ENCODE measurements around the gene SMARCB1. TPM values are rescaled to one million over a fixed set of nuclear protein-coding genes. Genes with fewer than 3 reads are reported as not detected.

SMARCB1 gene
- total and polyA plus RNA-seq, 2 experiments from 2014 or later = 114 to 132 TPM

GRCh38 chr22:23833017-23833751 lies 46.4 kb downstream of the SMARCB1 start (continued):
- TF ChIP-seq ZNF331 (CRISPR knock-in tag; IDR thresholded peaks at IDR 0.05; ENCODE audit: low read depth) (no peak), CTCF (conservative IDR thresholded peaks at IDR 0.05; ENCODE audit: low read depth in 2 of 2) (0 out of 4 replicates have a peak, but pooled peaks of 1 of the 2 experiments have one; percentile 5), EZH2phosphoT487 (IDR thresholded peaks at IDR 0.05; ENCODE audit: unreplicated experiment) (no peak)

GRCh38 chr22:23833911-23834317 lies 47.1 kb downstream of the SMARCB1 start:
- Histone ChIP-seq H3K4me3 (no peak overlapping the region), H3K4me1 (ENCODE audit: insufficient read depth) (peaks cover 6% of the 10 kb centered on the region; the same call in 1 of the 2 replicates), H3K9me2 (ENCODE audit: insufficient read depth) (no peaks in the 10 kb centered on the region), H4K20me1 (replicated peaks; ENCODE audit: insufficient read depth) (peaks cover 8% of the 10 kb centered on the region; the same call in 1 of the 2 replicates), H3K4me2 (no peak overlapping the region), H3F3A (replicated peaks; ENCODE audit: low read depth) (peaks cover 6% of the 10 kb centered on the region; the same call in 1 of the 2 replicates), H3K27ac (ENCODE audit: low read depth) (no peak overlapping the region), H3K27me3 (ENCODE audit: insufficient read depth) (no peaks in the 10 kb centered on the region), H3K36me3 (ENCODE audit: insufficient read depth) (no peaks in the 10 kb centered on the region), H3K79me2 (replicated peaks; ENCODE audit: insufficient read depth) (no peaks in the 10 kb centered on the region), H2AFZ (no peak overlapping the region)
- peaks cover 11% of the 10 kb centered on the region for H3K4me1 Mint-ChIP-seq
- ATAC-seq (no peak), DNase-seq (ENCODE audit: low spot score) (no peak)
- H3K36me3 Mint-ChIP-seq (ENCODE audit: low read depth) = peaks cover 30% of the 10 kb centered on the region
- peaks cover 15% of the 10 kb centered on the region for H3K27me3 Mint-ChIP-seq (ENCODE audit: insufficient read depth, low read depth, poor library complexity)
- H3K9me3 Mint-ChIP-seq = peaks cover under 1% of the 10 kb centered on the region; the same call in 2 of the 3 replicates
- no peak overlapping the region for H3K27ac Mint-ChIP-seq
- no peak overlapping the region for H3K4me3 Mint-ChIP-seq
- TF ChIP-seq ZNF331 (CRISPR knock-in tag; IDR thresholded peaks at IDR 0.05; ENCODE audit: low read depth) = no peak
- no peak for TF ChIP-seq EZH2 (IDR thresholded peaks at IDR 0.05; ENCODE audit: low read depth, unreplicated experiment)
- TF ChIP-seq CREB1 (CRISPR knock-in tag; IDR thresholded peaks at IDR 0.05; ENCODE audit: low read depth) = no peak
- TF ChIP-seq REST (IDR thresholded peaks at IDR 0.05; ENCODE audit: unreplicated experiment) = no peak
- TF ChIP-seq JUNB (IDR thresholded peaks at IDR 0.05; ENCODE audit: unreplicated experiment) = no peak
- no peak for TF ChIP-seq POLR2AphosphoS5 (IDR thresholded peaks at IDR 0.05; ENCODE audit: low read depth)
- TF ChIP-seq EZH2phosphoT487 (IDR thresholded peaks at IDR 0.05; ENCODE audit: unreplicated experiment) = no peak
- no peak for TF ChIP-seq STAT1 (IDR thresholded peaks at IDR 0.05; ENCODE audit: unreplicated experiment)
- TF ChIP-seq ZNF462 (CRISPR knock-in tag; IDR thresholded peaks at IDR 0.05) = no peak
- no peak for TF ChIP-seq ETS1 (IDR thresholded peaks at IDR 0.05)

Measured in GM23338 (cell line).